Keratinocyte (primary cell): Measurements from ENCODE around the gene GRK6.

Experiments used
- EZH2 ChIP-seq: IDR thresholded peaks from one replicate; pipeline ENCODE4 v1.6.1; 2012; ENCODE audit warnings: inconsistent platforms, mild to moderate bottlenecking, low read length, moderate library complexity
- TF ChIP-seq, protein P1 (sequence below), 3 experiments: IDR thresholded peaks in 1 of 3; conservative IDR thresholded peaks in 1 of 3; optimal IDR thresholded peaks in 1 of 3; 2 replicates in 2 of 3; 3 replicates in 1 of 3; pipeline versions ENCODE3 to v1.5.1; 2011; ENCODE audit warnings: low read length in 3 of 3, mild to moderate bottlenecking in 3 of 3, moderate library complexity in 2 of 3, control low read depth in 1 of 3, inconsistent platforms in 1 of 3; ENCODE audit not compliant: insufficient read depth in 2 of 3; ENCODE audit errors: extremely low read depth in 1 of 3

GRCh38 chr5:177447611-177448243 lies 21.3 kb downstream of the GRK6 start:
- TF ChIP-seq, protein P1, sequence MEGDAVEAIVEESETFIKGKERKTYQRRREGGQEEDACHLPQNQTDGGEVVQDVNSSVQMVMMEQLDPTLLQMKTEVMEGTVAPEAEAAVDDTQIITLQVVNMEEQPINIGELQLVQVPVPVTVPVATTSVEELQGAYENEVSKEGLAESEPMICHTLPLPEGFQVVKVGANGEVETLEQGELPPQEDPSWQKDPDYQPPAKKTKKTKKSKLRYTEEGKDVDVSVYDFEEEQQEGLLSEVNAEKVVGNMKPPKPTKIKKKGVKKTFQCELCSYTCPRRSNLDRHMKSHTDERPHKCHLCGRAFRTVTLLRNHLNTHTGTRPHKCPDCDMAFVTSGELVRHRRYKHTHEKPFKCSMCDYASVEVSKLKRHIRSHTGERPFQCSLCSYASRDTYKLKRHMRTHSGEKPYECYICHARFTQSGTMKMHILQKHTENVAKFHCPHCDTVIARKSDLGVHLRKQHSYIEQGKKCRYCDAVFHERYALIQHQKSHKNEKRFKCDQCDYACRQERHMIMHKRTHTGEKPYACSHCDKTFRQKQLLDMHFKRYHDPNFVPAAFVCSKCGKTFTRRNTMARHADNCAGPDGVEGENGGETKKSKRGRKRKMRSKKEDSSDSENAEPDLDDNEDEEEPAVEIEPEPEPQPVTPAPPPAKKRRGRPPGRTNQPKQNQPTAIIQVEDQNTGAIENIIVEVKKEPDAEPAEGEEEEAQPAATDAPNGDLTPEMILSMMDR (optimal IDR thresholded peaks at IDR 0.05 in 1 of 3, IDR thresholded peaks at IDR 0.05 in 1 of 3, conservative IDR thresholded peaks at IDR 0.05 in 1 of 3; ENCODE audit: extremely low read depth in 1 of 3, insufficient read depth in 2 of 3, low read length in 3 of 3): no peak
- no peak for TF ChIP-seq EZH2
